HG02884 (cell line): ENCODE results near the gene PDGFC.

ENCODE experiments used
- ATAC-seq: cut with Tn5 transposase; IDR thresholded peaks from one replicate; pipeline ENCODE4 v1.9.1; 2021; ENCODE audit warnings: mild to moderate bottlenecking, moderate library complexity; ENCODE audit not compliant: unreplicated experiment

The PDGFC gene, protein sequence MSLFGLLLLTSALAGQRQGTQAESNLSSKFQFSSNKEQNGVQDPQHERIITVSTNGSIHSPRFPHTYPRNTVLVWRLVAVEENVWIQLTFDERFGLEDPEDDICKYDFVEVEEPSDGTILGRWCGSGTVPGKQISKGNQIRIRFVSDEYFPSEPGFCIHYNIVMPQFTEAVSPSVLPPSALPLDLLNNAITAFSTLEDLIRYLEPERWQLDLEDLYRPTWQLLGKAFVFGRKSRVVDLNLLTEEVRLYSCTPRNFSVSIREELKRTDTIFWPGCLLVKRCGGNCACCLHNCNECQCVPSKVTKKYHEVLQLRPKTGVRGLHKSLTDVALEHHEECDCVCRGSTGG

DNA sequence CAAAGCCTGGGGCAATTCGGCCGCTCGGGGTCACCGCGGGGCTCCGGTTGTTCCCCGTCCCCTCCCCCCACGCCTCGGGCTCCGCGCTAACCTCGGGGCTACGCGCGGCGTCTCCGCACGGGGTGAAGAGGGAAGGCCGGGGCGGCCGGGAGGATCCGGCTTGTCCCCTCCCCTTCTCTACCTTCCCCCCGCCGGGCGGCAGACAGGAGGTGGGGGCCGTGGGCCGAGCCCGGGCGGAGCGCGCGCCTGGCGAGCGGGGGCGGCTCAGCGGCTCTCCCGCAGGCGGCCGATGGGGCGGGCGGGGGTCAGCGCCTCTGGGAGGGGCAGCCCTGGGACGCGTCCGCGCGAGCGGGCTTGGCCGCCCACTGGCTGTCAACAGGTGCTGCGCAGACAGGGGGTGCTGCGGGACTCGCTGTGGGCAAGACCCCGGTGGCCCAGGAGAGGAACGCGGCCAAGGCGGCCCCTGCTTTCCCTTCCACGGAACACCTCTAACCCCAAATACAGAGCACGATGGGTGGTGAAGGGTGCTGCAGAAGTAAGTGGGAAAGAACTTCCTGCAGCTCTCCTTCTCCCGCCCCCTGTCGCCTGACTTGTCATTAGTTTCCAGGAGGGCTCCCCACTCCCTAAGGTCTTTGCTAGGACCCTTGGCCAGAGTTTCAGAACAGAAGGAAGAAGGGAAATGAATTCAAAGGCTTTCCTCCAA lies at the start of gene PDGFC:
Gene PDGFC, minus strand, starts transcription at position 124 of the 703 bp plus-strand sequence. CDS start 896 bp downstream, outside the sequence.
- ATAC-seq: no peak

DNA sequence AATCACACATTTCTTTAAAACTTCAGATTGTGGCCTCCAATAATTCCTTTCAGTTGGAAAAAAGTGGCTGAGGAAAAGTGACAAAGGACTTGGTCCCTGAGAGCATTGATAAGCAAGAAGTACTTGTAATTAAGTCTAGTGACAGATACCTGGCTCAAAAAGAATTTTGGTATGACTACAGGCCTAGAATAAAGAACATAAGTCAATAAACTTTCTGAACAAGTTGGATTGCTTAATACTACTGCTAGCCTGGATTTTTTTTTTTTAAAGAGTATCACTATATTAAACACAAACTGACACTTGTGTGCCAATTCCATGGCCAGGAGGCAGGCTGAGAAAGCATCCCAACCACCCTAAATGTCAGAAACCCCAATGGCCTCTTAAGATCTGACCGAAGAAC lies 49.3 kb upstream of the PDGFC start:
- no peak for ATAC-seq

DNA sequence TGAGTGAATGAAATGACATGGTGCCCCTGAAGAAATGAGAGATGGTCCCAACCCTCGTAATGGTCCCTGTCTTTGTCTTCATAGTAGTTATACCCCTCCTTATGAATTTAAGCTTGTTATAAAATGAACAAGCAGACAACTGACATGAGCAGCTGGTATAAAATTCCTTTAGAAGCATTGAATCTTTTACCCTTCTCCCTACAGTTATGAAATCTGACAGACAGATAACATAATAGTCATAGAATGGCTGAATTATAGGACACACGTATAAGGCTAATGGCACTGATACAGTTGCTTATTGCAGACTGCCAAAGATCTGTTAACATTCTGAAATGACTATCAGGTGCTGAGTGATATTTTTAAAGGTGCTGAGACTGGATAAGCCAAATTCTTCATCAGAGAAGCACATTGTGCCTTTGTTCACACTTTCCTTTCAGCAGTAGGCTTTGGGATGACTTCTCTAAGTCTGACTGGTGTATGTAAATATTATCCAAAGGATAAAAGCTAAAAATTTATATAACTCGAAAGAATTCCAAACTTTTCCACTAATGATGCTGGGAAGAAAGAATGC lies 47.4 kb upstream of the PDGFC start:
- ATAC-seq: no peak

DNA sequence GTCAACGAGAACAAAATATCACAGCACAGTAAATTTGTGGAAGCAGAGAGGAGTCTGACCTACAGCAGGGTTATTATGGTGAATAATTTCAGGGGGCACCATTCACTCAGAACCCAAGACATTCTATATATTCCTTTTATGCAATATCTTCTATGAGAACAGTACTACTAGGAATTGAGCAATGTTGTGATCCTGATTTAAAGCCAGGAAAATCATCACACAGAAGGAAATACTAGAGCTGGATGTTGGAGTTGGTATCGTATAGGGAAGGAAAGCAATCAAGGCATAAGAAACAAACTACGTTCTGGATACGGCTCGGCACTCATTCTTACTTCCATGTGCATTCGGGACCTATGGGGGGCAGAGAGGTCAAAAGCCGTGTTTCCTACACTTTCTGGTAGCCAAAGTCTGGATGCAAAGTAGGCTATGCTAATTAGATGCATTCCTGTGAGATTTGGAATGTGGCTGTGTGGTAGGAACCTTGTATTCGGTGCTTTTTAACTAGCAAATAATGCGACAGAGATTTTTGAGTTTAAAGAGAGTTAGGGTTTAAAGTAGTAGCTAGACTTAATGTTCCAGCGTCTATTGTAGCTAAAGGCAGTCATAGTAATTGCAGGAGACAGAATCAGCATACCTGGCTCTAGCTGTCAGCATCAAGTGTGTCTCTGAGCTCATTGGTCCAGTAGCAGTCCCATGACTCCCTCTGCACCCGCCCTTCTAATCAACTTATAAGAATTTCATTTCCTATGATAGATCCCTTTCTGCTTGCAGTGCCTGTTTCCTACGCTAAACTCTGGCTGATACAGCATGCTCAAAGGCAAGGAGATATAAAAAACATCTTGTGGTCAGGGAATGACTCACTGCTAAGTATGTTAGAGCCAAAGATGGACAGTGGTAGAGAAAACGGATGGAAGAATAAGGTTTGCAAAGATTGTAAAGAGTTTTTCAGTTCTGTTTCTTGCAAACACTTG lies 43.3 kb upstream of the PDGFC start:
- ATAC-seq: no peak

DNA sequence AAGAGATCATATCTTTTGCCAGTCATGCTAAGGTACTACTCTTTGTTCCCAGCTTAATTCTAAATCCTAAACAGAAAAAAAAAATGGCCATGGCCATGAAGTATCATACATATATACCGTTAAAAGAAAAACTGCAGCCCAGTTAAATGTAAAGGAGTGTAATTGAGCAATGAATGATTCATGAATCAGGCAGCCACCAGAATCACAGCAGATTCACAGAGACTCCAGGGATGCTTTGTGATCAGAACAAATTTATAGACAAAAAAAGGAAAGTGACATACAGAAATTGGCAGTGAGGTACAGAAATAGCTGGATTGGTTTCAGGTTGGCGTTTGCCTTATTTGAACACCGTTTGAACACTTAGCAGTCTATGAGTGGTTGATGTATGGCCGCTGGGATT lies 42.1 kb upstream of the PDGFC start:
- no peak for ATAC-seq

DNA sequence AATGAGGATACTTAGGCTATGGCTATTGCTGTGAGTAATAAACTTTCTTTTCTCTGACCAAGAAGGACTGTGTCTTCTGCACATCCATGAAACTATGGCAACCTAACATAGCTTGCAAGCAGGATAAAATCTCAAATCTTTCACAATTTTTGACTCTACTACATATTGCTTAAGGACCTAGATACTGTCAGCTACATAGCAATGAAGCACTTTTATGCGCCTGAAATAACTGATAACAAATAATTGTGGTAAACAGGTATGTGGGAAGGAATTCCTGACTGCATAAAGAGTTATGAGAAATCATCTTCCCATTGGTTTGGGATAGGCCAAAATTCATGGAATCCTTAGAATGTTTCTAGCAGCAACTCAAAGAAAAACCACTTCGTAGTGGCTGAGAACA lies 41.2 kb upstream of the PDGFC start:
- ATAC-seq: no peak

DNA sequence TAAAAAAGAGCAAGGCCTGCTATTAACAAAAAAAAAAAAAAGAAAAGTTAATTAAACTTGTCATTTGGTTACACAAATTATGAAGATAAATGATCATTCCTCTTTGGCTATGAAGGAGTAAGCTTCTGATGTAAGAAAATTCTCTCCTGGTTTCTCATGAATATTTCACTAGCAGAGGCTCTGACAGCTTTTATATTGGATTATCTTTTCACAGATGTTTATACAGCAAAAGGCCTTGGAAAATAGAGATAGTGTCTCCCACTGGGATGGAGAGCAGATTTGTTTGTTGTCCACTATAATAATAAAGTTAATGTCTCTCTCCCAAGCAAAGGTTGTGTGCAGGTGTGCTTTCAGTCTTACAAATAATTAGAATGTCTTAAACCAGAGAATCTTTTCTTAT lies 40.7 kb upstream of the PDGFC start:
- ATAC-seq: no peak

DNA sequence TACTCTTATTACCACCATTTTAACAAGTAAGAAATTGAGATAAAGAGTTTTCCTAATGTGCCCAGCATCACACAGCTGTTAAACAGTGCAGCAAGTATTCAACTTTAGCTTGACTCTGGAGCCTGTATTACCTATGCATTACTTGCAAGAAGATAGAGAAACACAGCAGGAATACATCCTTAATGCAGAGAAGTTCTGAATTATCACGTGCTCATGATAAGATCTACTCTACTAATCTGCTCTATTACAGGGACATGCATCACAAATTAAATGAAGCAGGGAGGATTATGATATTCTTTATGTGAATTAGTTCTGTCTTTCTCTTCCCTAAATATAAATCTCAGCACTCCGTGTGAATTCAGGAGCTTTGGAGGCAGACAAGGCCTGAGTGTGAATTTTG lies 39.0 kb upstream of the PDGFC start:
- no peak for ATAC-seq

DNA sequence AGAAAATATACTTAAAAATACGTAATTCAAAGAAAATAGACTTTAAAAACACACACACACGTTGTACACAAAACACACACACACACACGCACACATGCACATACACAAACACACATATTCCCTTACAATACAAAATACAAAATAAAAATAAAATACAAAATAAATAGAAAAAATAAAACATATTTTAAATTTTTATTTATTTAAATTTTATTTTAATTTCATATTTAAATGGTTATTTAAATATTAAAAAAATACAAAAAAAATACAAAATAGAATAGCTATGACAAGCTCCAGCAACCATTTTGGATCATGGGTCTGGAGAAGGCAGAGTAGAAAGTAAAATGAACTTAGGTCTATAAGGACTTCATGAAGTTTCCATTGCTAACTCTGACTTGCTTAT lies 34.2 kb upstream of the PDGFC start:
- no peak for ATAC-seq

DNA sequence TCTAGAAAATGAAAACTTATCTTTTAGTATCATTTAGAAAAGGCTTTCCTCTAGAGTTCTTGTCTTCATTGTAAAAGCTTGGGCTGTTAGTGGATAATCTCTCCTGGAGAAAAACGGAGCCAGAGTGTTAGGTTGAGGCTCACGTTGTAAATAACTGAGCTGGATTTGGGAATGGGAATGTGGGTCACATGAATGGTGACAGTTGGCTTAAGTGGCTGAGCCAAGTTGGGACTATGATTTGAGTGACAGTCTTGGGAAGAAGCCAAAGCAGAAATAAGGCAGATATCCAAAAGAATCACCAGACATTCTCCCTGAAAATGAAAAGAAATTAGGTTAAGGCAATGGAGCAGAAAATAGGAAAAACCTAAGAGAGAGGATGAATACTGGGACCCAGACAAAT lies 33.6 kb upstream of the PDGFC start:
- no peak for ATAC-seq

DNA sequence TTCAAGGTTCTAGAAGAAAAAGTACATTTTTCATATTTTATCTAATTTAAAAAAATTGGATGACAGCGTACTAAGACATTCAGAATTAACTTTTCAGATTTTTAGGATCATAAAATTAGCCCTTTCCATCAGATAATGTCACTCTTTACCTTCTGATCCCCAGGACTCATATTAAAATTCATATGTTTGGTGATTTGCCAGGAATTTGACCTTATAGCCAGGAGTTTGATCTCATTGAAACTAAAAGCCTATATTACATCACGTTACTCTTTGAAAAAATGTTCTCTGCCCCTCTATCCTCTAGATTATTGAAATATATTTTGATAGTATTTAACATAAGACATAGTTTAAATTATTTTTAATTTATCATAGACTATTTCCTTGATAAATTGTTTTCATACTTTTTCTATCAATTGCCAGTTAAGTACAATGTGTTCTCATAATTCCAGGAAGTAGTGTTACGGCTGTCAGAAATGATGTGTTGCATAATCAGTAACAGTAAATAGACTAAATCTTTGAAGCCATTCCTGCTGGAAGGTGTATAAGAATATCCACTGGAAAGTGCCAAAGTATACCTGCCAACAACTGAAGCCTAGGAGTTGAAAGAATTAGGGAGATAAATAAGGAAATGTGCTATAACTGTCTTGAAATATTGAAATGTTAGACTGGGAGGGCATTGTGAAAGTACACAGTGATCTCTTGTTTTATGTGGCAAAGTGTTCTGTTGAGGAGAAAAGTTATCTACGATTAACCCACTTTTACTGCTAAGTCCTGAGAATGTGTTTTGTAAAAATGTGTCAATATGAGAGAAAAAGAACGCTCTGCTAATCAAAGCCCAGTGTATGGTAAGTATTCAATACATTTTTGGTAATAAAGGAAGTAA lies 32.9 kb upstream of the PDGFC start:
- no peak for ATAC-seq

DNA sequence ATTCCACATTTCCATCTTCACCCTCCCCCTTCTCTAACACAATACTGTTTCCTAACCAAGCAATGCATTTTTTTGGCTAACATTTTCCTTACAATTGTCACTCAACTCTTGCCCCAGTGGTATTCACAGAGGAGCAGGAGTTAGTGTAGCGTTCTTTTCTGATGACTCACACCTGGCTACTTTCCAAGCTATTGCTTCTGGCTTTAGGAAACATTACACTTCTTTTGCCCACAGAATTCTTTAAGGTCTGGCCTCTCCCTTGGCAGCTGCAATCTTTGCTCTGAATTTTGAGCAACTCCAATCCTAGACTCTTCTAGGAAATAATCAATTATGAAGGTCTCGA lies 27.5 kb upstream of the PDGFC start:
- no peak for ATAC-seq

DNA sequence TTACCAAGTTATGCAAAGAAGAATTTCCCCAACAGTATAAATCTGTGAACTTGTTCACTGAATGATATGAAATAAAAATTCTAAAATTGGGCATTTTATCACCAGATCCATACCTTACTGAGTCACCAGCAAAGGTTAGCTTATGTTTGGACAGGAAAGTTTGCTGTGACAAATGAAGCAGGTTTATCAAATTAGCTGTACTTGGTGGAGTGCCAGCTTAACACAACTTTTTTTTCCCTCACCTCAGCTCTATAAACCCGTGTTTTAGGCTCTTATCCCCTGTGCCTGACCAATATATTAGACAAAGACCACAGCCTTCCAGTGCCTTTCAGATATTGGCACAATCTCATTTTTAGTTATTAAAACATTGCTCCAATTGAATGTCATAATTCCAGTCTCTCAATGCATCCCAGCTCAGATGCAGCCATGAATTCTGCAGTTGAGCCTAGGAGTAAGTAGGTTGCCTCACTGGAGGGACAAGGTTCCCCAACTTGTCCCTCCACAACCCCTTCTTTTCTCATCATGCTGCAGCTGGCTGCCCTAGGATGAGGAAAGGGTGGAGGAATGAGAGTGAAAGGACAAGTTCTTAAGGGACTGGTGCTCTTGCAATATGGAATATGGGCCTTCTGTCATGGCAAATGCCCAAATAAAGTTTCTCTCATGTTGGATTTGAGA lies 27.0 kb upstream of the PDGFC start:
- no peak for ATAC-seq

DNA sequence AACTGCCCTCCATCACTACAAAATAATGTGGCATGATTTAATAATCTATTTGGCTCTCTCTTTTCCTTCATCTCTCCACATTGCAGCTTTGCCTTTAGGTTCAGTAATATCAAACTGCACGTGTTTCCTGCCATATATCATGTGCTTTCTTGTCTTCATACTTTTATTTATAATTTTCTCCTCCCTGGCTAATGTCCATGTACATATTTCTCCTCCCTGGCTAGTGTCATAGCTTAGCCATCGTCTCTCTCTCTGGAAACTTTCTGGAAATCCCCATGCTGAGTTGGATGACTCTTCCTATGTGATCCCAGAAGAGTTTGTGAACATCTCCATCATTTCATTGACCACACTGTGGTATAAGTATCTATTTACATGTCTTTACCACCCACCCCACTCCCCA lies 21.3 kb upstream of the PDGFC start:
- no peak for ATAC-seq

DNA sequence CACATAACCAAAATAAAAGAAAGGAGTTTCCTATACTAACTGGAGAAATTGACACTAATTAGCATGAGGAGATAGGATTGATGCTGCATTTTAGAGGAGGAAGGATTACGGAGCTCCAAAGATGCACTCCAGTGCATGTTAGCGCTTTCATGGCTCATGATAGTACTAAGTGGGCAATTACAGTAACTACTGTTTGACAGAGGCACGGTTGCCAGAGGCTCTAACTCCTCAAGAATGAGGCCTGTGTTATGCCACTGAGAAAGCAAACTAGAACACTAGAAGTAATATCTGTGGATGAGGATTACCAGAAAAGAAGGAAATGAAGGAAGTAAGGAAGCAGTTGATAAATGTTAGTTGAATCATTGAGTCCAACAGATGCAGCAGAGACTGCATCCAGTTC lies 19.6 kb upstream of the PDGFC start:
- ATAC-seq: no peak

DNA sequence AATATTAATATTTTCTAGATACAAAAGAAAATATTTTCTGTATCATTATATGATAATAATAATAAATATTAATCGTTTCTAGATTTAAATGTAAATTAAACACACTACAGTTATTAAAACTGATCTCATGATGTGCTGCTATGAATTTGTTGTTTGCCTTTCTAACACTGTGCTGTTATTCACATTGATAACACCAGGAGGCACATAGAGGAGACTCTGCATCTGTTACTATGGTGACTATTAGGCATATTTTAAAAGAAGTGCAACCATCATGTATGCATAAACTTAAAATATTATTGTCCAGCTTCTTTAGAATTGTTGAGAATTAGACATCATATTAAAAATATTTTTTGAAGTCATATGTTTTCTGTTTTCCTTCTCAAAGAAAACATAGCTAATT lies 11.8 kb upstream of the PDGFC start:
- no peak for ATAC-seq

DNA sequence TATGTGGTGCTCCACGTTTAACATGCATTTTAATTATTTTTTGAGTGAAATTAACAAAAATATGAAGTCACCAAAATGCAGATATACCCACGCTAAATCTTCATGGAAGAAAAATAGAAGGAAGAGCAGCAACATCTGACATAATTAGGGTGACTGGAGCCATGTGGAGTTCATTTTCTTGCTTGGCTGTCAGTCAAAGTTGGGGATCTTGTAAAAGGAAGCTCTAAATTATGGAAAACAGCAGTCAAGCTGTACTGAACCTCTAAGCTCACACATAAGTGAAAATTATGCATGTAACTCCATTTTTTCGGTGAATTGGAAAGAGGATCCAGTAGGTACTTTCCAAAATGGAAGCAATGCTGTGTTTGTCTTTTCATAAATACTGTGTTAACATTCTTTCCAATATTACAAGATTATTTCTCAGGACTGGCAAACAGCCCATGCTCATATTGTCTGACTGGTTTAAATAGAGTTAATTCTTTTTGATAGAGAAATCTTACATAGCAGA lies 9.7 kb upstream of the PDGFC start:
- no peak for ATAC-seq

DNA sequence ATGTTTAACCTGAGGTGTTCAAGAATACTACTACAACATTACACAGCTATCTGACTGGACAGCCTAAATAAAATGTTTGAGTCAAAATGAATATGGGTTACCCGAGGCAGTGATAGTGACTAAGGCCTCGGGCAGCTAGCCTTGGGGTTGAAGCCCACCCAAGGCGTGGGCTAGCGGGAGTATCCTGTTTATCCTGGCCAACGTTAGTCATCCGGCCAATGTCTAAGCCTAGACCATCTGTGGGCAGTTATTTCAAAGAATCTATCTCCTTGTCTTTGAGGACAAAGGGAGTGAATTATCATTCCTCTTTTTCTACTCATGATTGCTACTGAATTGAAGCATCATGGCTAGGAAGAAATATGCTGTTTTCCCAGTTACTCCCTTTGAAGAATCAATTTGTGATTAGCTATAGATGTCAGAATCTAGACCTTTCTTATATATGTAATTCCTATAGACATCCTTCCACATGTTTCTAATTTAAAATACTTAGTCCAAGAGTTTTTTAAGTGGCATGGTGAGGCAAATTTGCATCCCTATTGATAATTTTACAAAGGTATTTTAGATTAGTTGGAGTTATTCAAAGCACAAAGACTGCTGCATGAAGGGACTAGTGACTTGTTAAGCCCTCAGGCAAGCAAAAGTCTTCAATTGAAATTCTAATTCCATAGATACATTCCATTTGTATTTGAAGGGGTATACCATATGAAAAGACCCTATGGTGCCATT lies 6.0 kb upstream of the PDGFC start:
- ATAC-seq: no peak

DNA sequence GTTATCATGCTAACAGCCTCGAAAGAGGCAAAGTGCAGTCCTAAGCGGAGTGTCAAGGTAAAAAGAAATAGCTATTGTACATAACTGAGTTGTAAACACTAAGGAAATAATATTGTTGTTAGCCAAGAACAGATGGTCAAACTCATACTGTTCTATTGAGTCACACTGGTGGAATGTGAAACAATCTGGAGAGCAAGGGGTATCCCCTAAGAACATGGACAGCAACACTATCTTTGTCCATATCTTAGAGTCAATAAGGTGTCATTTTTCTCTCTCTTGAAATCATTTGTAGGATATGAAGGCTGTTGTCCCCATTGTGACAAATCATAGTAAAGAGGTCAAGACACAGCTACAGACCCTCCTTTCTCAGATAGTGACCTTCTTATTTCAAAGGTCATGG lies 4.5 kb upstream of the PDGFC start:
- no peak for ATAC-seq
